IMR-90 (cell line): ENCODE data around the gene CYTH1. TPM values are rescaled to one million over a fixed set of nuclear protein-coding genes. Genes with fewer than 3 reads are reported as not detected.
A peak's percentile ranks its signal among the peaks of the same experiment; 100 is the strongest.

Experiments used
- ATAC-seq: fragments of 200-7000 bp; cut with Tn5 transposase; 2 replicates; pipeline ENCODE4 v1.9.1; 2020; ENCODE audit warnings: low read depth, mild to moderate bottlenecking, moderate library complexity
- BruUV-seq: library from RNA; stranded (reverse); fragments of 400-500 nt; replicated peaks from 2 replicates; lab custom pipeline; 2021; lab: Mats Ljungman, UMichigan
- CTCF ChIA-PET: fragments of 300-600 bp; formaldehyde crosslinking; extraction: SDS; loops from one replicate; lab custom pipeline; 2021; ENCODE audit warnings: antibody characterized with exemption; lab: Yijun Ruan, JAX
- POLR2A ChIA-PET: fragments of 300-600 bp; sonication (Branson Sonifier 250); formaldehyde crosslinking; loops from one replicate; lab custom pipeline; 2022; ENCODE audit warnings: antibody characterized with exemption; ENCODE audit not compliant: unreplicated experiment; lab: Charles Lee
- DNase-seq: peaks from one replicate; pipeline ENCODE4 v3.0.0; 2013
- H2AFZ ChIP-seq: replicated peaks from 2 replicates; pipeline ENCODE3; 2013; ENCODE audit warnings: low read length, mild to moderate bottlenecking; ENCODE audit not compliant: poor library complexity
- H2AK5ac ChIP-seq: 2 replicates; pipeline ENCODE4 v1.6.1; 2013; ENCODE audit warnings: low read depth, low read length, inconsistent platforms
- H2AK9ac ChIP-seq: replicated peaks from 2 replicates; pipeline ENCODE3; 2013; ENCODE audit warnings: mild to moderate bottlenecking, low read depth, low read length, moderate library complexity; ENCODE audit not compliant: poor library complexity
- H2BK120ac ChIP-seq: 2 replicates; pipeline ENCODE4 v1.6.1; 2013; ENCODE audit warnings: low read depth, low read length, inconsistent platforms
- H2BK15ac ChIP-seq: 3 replicates; pipeline ENCODE4 v1.6.1; 2013; ENCODE audit warnings: low read depth, low read length, inconsistent platforms
- H2BK20ac ChIP-seq: 2 replicates; pipeline ENCODE4 v1.6.1; 2013; ENCODE audit warnings: low read depth, mild to moderate bottlenecking, inconsistent platforms, low read length, moderate library complexity
- H2BK5ac ChIP-seq: 2 replicates; pipeline ENCODE4 v1.6.1; 2013; ENCODE audit warnings: mild to moderate bottlenecking, low read depth, low read length, inconsistent platforms; ENCODE audit not compliant: poor library complexity, severe bottlenecking
- H3K14ac ChIP-seq: replicated peaks from 2 replicates; pipeline ENCODE4 v1.6.1; 2013; ENCODE audit warnings: low read depth, low read length, inconsistent platforms
- H3K18ac ChIP-seq: 2 replicates; pipeline ENCODE4 v1.6.1; 2013; ENCODE audit warnings: low read depth, low read length, control low read depth
- H3K23ac ChIP-seq: 2 replicates; pipeline ENCODE4 v1.6.1; 2013; ENCODE audit warnings: low read depth, low read length, inconsistent platforms
- H3K27ac ChIP-seq: 2 replicates; pipeline ENCODE4 v1.5.1; 2013; ENCODE audit warnings: mild to moderate bottlenecking, control low read depth, low read length; ENCODE audit not compliant: insufficient read depth
- H3K27me3 ChIP-seq: 2 replicates; pipeline ENCODE4 v1.6.1; 2013; ENCODE audit warnings: low read length; ENCODE audit not compliant: control insufficient read depth, insufficient read depth
- H3K36me3 ChIP-seq: 2 replicates; pipeline ENCODE4 v1.6.1; 2013; ENCODE audit warnings: low read length, mixed read lengths; ENCODE audit not compliant: control insufficient read depth, insufficient read depth
- H3K4ac ChIP-seq: 2 replicates; pipeline ENCODE4 v1.6.1; 2013; ENCODE audit warnings: low read depth, low read length, inconsistent platforms
- H3K4me1 ChIP-seq: 2 replicates; pipeline ENCODE4 v1.6.1; 2013; ENCODE audit warnings: low read length, mixed read lengths; ENCODE audit not compliant: control insufficient read depth, insufficient read depth
- H3K4me2 ChIP-seq: 2 replicates; pipeline ENCODE4 v1.6.1; 2013; ENCODE audit warnings: low read depth, mild to moderate bottlenecking, control low read depth, low read length, moderate library complexity
- H3K4me3 ChIP-seq: 2 replicates; pipeline ENCODE4 v1.5.1; 2013; ENCODE audit warnings: low read depth, mild to moderate bottlenecking, control low read depth, low read length, moderate library complexity; ENCODE audit not compliant: insufficient read depth
- H3K56ac ChIP-seq: 2 replicates; pipeline ENCODE4 v1.6.1; 2013; ENCODE audit warnings: low read length, inconsistent platforms; ENCODE audit not compliant: insufficient read depth; ENCODE audit errors: extremely low read depth
- H3K79me1 ChIP-seq, 2 experiments: 2 replicates each; pipeline ENCODE4 v1.6.1; 2013; ENCODE audit warnings: low read length in 2 of 2, inconsistent platforms in 1 of 2, low read depth in 1 of 2
- H3K9ac ChIP-seq: 2 replicates; pipeline ENCODE4 v1.6.1; 2013; ENCODE audit warnings: low read depth, low read length, control low read depth
- H3K9me1 ChIP-seq: 2 replicates; pipeline ENCODE4 v1.6.1; 2013; ENCODE audit warnings: low read length, inconsistent platforms; ENCODE audit not compliant: insufficient read depth
- H3K9me3 ChIP-seq: 2 replicates; pipeline ENCODE4 v1.6.1; 2013; ENCODE audit warnings: low read length; ENCODE audit not compliant: control insufficient read depth, insufficient read depth
- H4K20me1 ChIP-seq: 2 replicates; pipeline ENCODE4 v1.6.1; 2013; ENCODE audit warnings: low read length, inconsistent platforms; ENCODE audit not compliant: insufficient read depth
- H4K5ac ChIP-seq: 2 replicates; pipeline ENCODE4 v1.6.1; 2013; ENCODE audit warnings: mild to moderate bottlenecking, low read depth, low read length, control low read depth
- H4K8ac ChIP-seq, 2 experiments: 2 replicates each; pipeline ENCODE4 v1.6.1; 2013; ENCODE audit warnings: low read depth in 2 of 2, low read length in 2 of 2, control low read depth in 1 of 2, inconsistent platforms in 1 of 2
- H4K91ac ChIP-seq: 2 replicates; pipeline ENCODE4 v1.6.1; 2013; ENCODE audit warnings: low read depth, low read length, inconsistent platforms; ENCODE audit not compliant: insufficient read depth
- BHLHE40 ChIP-seq: fragments of 150-350 bp; IDR thresholded peaks from 2 replicates; pipeline ENCODE4 v1.6.1; 2016; ENCODE audit warnings: mild to moderate bottlenecking, low read depth, low read length
- CEBPB ChIP-seq: IDR thresholded peaks from 2 replicates; pipeline ENCODE4 v1.6.1; 2012; ENCODE audit warnings: low read depth, low read length, improper control_type of control experiment
- CHD1 ChIP-seq: IDR thresholded peaks from 2 replicates; pipeline ENCODE4 v1.6.1; 2012; ENCODE audit warnings: low read depth, low read length, improper control_type of control experiment
- CTCF ChIP-seq: conservative IDR thresholded peaks from 2 replicates; pipeline ENCODE4 v1.5.1; 2012; ENCODE audit warnings: mild to moderate bottlenecking, low read depth, low read length, improper control_type of control experiment
- ELK1 ChIP-seq: fragments of 150-350 bp; IDR thresholded peaks from 2 replicates; pipeline ENCODE4 v1.6.1; 2016; ENCODE audit warnings: low read depth, mild to moderate bottlenecking, low read length, moderate library complexity, borderline replicate concordance
- FOS ChIP-seq: fragments of 150-350 bp; IDR thresholded peaks from 2 replicates; pipeline ENCODE4 v1.6.1; 2016; ENCODE audit warnings: low read depth, low read length
- MAFK ChIP-seq: IDR thresholded peaks from 2 replicates; pipeline ENCODE4 v1.6.1; 2012; ENCODE audit warnings: low read depth, low read length, improper control_type of control experiment
- MAZ ChIP-seq: IDR thresholded peaks from 2 replicates; pipeline ENCODE4 v1.6.1; 2012; ENCODE audit warnings: low read depth, mild to moderate bottlenecking, low read length, improper control_type of control experiment, moderate library complexity, borderline replicate concordance
- MXI1 ChIP-seq: IDR thresholded peaks from 2 replicates; pipeline ENCODE4 v1.6.1; 2012; ENCODE audit warnings: low read depth, mild to moderate bottlenecking, low read length, moderate library complexity, borderline replicate concordance
- NFE2L2 ChIP-seq: fragments of 150-350 bp; IDR thresholded peaks from 2 replicates; pipeline ENCODE4 v1.6.1; 2016; ENCODE audit warnings: low read depth, mild to moderate bottlenecking, low read length
- POLR2A ChIP-seq: IDR thresholded peaks from 2 replicates; pipeline ENCODE4 v1.6.1; 2012; ENCODE audit warnings: mild to moderate bottlenecking, low read depth, low read length
- RAD21 ChIP-seq: IDR thresholded peaks from 2 replicates; pipeline ENCODE4 v1.6.1; 2012; ENCODE audit warnings: low read length, improper control_type of control experiment
- RCOR1 ChIP-seq: IDR thresholded peaks from 2 replicates; pipeline ENCODE4 v1.6.1; 2012; ENCODE audit warnings: mild to moderate bottlenecking, low read length, improper control_type of control experiment; ENCODE audit not compliant: insufficient replicate concordance
- RFX5 ChIP-seq: IDR thresholded peaks from 2 replicates; pipeline ENCODE4 v1.8.0; 2012; ENCODE audit warnings: low read depth, mild to moderate bottlenecking, low read length, moderate library complexity
- SMC3 ChIP-seq: fragments of 150-350 bp; IDR thresholded peaks from 2 replicates; pipeline ENCODE4 v1.6.1; 2016; ENCODE audit warnings: low read depth, mild to moderate bottlenecking, antibody characterized with exemption, low read length, moderate library complexity
- WGBS, 2 experiments: methylation state at CpG; one replicate each; pipeline versions ENCODE4 v1.1.5 to v1.1.7; 2013; ENCODE audit warnings: missing lambda C conversion rate in 2 of 2; ENCODE audit not compliant: insufficient read length in 1 of 2; ENCODE audit errors: extremely low coverage in 2 of 2; 5-methylcytosine and 5-hydroxymethylcytosine counted together
- dilution Hi-C: fragments of 300-500 bp; cut with HindIII; formaldehyde crosslinking; loops from one replicate; pipeline ENCODE4 v1.14.3; 2018; ENCODE audit warnings: low sequenced_read_pairs; ENCODE audit not compliant: unreplicated experiment
- in situ Hi-C: fragments of 300-500 bp; cut with MboI; formaldehyde crosslinking; loops from 3 replicates; pipeline ENCODE4 v1.14.3; 2019; ENCODE audit warnings: low sequenced_read_pairs, inconsistent platforms, mixed read lengths
- intact Hi-C: fragments of 100-400 bp; cut with micrococcal nuclease; formaldehyde crosslinking; loops from 2 replicates; pipeline ENCODE4 v1.10.0; 2022
- polyA plus RNA-seq, 3 experiments: library from polyadenylated mRNA; depleted of rRNA; stranded (reverse); fragments of >200 nt; gene quantifications; 2 replicates each; pipeline ENCODE4 v1.2.3, GENCODE V29; 2012; ENCODE audit warnings: low replicate concordance in 1 of 3
- total RNA-seq: library from RNA; depleted of rRNA; stranded (reverse); fragments of >200 nt; gene quantifications from 2 replicates; pipeline ENCODE4 v1.2.3, GENCODE V29; 2012
- TF ChIP-seq, protein P1 (sequence below): fragments of 150-350 bp; IDR thresholded peaks from 2 replicates; pipeline ENCODE4 v1.6.1; 2017; ENCODE audit warnings: mild to moderate bottlenecking, antibody characterized with exemption, low read length, low read depth

Gene CYTH1
- total and polyA plus RNA-seq, 2 of the 4 experiments (the other 2 are of a cell fraction) = 7.9 to 12.4 TPM

- H3K56ac ChIP-seq = no peak overlapping the region
- dilution Hi-C loops = no loop called here
Measured at GRCh38 chr17:78735832-78736525, 46.1 kb downstream of the CYTH1 start.

More at GRCh38 chr17:78735832-78736525, 46.1 kb downstream of the CYTH1 start:
- no peak for DNase-seq
- no peak overlapping the region for H4K5ac ChIP-seq
- no peak overlapping the region for H4K91ac ChIP-seq
- H3K9me1 ChIP-seq = peaks cover 14% of the 10 kb centered on the region
- 100% methylated on average over 1 of the region's 6 CpGs; no CpG with 5 or more reads in 1 of the 2 experiments for WGBS, 2 experiments
- no peak overlapping the region for H3K4ac ChIP-seq
- ChIA-PET POLR2A (no interaction called here), CTCF (no interaction called here)
- no peak overlapping the region for H3K9ac ChIP-seq
- no TSS peak for BruUV-seq
- H3K27ac ChIP-seq = no peak overlapping the region
- TF ChIP-seq FOS = no peak
- TF ChIP-seq MXI1 = no peak
- TF ChIP-seq CTCF = no peak
- TF ChIP-seq BHLHE40 = no peak
- no peak for TF ChIP-seq CHD1
- TF ChIP-seq MAFK = no peak
- TF ChIP-seq SMC3 = no peak
- no peak for TF ChIP-seq MAZ
- TF ChIP-seq POLR2A = no peak
- TF ChIP-seq RFX5 = no peak
- no peak for TF ChIP-seq RCOR1
- no peak for TF ChIP-seq NFE2L2
- no peak for TF ChIP-seq ELK1
- no peak for TF ChIP-seq CEBPB
- TF ChIP-seq, protein P1, sequence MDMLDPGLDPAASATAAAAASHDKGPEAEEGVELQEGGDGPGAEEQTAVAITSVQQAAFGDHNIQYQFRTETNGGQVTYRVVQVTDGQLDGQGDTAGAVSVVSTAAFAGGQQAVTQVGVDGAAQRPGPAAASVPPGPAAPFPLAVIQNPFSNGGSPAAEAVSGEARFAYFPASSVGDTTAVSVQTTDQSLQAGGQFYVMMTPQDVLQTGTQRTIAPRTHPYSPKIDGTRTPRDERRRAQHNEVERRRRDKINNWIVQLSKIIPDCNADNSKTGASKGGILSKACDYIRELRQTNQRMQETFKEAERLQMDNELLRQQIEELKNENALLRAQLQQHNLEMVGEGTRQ = no peak
- no peak for TF ChIP-seq RAD21
- no peak overlapping the region; the same call in 1 of the 2 replicates for H3K18ac ChIP-seq
- H3K4me1 ChIP-seq = peaks cover 12% of the 10 kb centered on the region
- H4K20me1 ChIP-seq = peaks cover 25% of the 10 kb centered on the region
- H3K4me3 ChIP-seq = no peak overlapping the region
- H2BK5ac ChIP-seq = no peak overlapping the region
- no peak overlapping the region for H3K14ac ChIP-seq
- no peak overlapping the region for H2AK5ac ChIP-seq
- H2BK15ac ChIP-seq = no peak overlapping the region
- in situ Hi-C loops = no loop called here
- H4K8ac ChIP-seq = no peak overlapping the region
- no peak overlapping the region for H3K4me2 ChIP-seq
- intact Hi-C loops = no loop called here
- peak; percentile 35; the same call in 1 of the 2 replicates for ATAC-seq
- no peak overlapping the region for H3K23ac ChIP-seq
- no peaks in the 10 kb centered on the region for H3K36me3 ChIP-seq
- no peak overlapping the region for H2AK9ac ChIP-seq
- no peaks in the 10 kb centered on the region for H3K9me3 ChIP-seq
- H2AFZ ChIP-seq = no peak overlapping the region
- no peak overlapping the region for H2BK120ac ChIP-seq
- H3K27me3 ChIP-seq = no peaks in the 10 kb centered on the region
- peaks cover 23 to 70% of the 10 kb centered on the region in 2 experiments for H3K79me1 ChIP-seq
- no peak overlapping the region for H2BK20ac ChIP-seq
